GM18526 (cell line): Measurements from ENCODE around the gene NRXN3.

ENCODE experiments used
- POLR2A ChIP-seq: IDR thresholded peaks from 3 replicates; pipeline ENCODE4 v1.6.1; 2011; ENCODE audit not compliant: insufficient read length; ENCODE audit errors: extremely low read depth

Gene NRXN3

GRCh38 chr14:78674820-78675219 is 504.6 kb downstream of the NRXN3 start:
- TF ChIP-seq POLR2A = no peak

- TF ChIP-seq POLR2A = no peak
Measured at GRCh38 chr14:78683206-78683605, 513.0 kb downstream of the NRXN3 start.

GRCh38 chr14:78683981-78684380 is 513.8 kb downstream of the NRXN3 start:
- TF ChIP-seq POLR2A = no peak

GRCh38 chr14:78688503-78688902 is 518.3 kb downstream of the NRXN3 start:
- no peak for TF ChIP-seq POLR2A

- no peak for TF ChIP-seq POLR2A
Measured at GRCh38 chr14:78690836-78691235, 520.7 kb downstream of the NRXN3 start.

- TF ChIP-seq POLR2A = no peak
Measured at GRCh38 chr14:78697341-78697740, 527.2 kb downstream of the NRXN3 start.

GRCh38 chr14:78698991-78699390 is 528.8 kb downstream of the NRXN3 start:
- no peak for TF ChIP-seq POLR2A

- no peak for TF ChIP-seq POLR2A
Measured at GRCh38 chr14:78700236-78700635, 530.1 kb downstream of the NRXN3 start.

GRCh38 chr14:78701246-78701645 is 531.1 kb downstream of the NRXN3 start:
- no peak for TF ChIP-seq POLR2A

GRCh38 chr14:78704965-78705364 is 534.8 kb downstream of the NRXN3 start:
- TF ChIP-seq POLR2A = no peak

- no peak for TF ChIP-seq POLR2A
Measured at GRCh38 chr14:78705989-78706388, 535.8 kb downstream of the NRXN3 start.

- TF ChIP-seq POLR2A = no peak
Measured at GRCh38 chr14:78709795-78710557, 539.8 kb downstream of the NRXN3 start.

- TF ChIP-seq POLR2A = no peak
Measured at GRCh38 chr14:78710963-78711362, 540.8 kb downstream of the NRXN3 start.

GRCh38 chr14:78713716-78714115 is 543.5 kb downstream of the NRXN3 start:
- no peak for TF ChIP-seq POLR2A

GRCh38 chr14:78714711-78715110 is 544.5 kb downstream of the NRXN3 start:
- TF ChIP-seq POLR2A = no peak

- no peak for TF ChIP-seq POLR2A
Measured at GRCh38 chr14:78721756-78722480, 551.7 kb downstream of the NRXN3 start.
